Measurements from ENCODE around the gene KCNN3. TPM values are rescaled to one million over a fixed set of nuclear protein-coding genes. Genes with fewer than 3 reads are reported as not detected.

KCNN3 gene
- total RNA-seq, 1 donor from 2014 or later: 0.27 TPM

DNA sequence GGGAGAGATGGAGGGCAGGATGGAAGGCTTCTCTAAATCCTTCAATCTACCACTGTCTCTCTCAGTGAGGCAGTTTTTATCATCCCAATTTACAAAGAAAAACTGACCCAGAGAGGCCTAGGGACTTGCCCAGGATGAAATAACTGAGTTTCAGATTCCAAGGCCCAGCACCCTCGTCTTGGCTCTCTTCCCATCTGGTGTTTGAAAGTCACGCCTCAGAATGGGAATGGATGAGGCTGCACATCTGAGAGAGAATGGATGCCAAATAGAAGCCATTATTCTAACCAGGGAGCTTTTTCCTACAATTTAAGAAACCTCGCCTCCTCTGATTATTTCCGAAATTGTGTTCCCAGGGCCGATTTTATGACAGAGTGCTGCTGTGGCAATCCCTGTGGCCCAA is 10.6 kb upstream of the KCNN3 start:
- intact Hi-C loops (cut with micrococcal nuclease): no loop called here

DNA sequence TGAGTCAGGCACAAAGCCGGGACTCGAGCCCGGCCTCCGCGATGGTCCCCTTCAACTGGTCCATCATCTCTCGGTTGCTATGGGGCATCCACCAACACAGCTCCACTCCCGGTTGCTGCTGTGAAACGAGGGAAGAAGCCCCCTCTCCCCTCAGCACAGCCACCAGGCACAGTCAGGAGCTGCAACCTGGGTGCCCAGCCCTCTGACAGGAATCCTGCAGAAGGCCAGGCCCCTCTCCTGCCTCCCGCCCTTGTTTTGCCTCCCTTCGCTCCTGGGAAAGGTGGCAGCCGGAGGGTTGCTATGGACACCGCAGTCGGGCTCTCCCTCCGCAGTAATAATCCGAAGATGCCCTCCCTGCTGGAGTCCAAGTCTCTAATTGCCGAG is 8.9 kb upstream of the KCNN3 start:
- intact Hi-C loops (cut with micrococcal nuclease): loop anchor here (2.0 to 5.0 kb wide), 5 partner anchors 58 to 400 kb away; partner anchors contain the start of genes ADAR, EFNA4 and PMVK

DNA sequence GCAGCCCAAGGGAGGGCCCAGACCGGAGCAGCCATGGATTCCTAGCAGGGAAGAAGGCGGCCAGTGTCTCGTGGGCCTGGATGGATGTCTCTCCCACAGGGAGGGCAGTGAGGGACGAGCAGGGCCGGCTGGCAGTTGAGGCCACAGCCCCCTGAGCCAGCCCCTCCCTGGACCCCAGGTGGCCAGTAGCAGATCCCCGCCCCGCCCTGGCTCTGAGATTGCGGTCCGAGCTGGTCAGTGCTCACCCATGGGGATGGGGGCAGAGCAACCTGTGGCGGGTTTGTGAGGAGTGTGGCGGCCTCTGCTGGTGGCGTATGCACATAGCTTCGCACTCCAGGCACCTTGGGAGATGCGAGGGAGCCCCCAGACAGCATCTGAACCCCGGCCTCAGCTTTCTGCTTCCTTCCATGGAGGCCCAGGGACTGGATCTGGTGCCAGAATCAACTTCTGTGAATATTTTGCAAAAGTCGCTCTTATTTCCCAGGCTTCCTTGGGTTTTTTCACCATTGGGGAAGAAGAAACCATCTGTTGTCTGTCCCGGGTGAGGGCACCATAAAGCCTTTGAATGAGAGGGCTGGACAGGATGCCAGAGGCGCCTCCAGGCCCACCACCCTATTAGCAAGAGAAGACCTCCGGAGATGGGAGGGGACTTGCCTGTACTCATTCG is 8.4 kb upstream of the KCNN3 start:
- intact Hi-C loops (cut with micrococcal nuclease): loop anchor here (1.0 to 5.0 kb wide), 7 partner anchors 58 to 400 kb away; partner anchors contain the start of genes ADAR, EFNA4 and PMVK

DNA sequence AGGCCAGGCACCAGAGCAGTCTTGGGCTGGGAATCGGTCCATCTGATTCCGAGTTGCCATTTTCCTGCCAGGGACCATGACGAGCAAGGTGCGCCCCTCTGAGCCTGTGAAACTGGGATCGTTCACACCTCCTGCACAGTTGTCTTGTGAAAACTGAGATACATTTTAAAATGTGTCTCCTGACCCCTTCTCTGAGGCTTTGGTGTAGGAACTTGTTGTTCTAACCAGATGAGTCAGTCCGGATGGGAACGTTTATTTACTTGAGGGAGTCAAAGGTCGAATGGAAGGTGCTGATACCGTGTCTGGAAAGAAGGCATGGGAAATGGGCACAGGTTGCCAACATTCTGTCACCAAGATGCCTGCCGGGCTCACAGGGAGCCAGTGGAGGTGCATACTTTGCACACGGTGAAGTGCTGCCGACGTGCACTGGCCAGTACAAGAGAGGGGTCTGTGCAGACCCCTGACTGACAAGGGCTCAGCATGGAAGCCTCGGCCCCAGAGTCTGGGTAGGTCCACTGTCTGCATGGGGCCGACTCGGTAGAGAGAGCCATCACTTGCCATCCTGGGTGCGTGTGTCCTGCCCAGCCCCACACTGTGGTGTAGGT is 7.4 kb upstream of the KCNN3 start:
- intact Hi-C loops (cut with micrococcal nuclease): loop anchor here (5.0 kb wide), 3 partner anchors 115 to 270 kb away; partner anchors contain the start of genes ADAR and EFNA4

DNA sequence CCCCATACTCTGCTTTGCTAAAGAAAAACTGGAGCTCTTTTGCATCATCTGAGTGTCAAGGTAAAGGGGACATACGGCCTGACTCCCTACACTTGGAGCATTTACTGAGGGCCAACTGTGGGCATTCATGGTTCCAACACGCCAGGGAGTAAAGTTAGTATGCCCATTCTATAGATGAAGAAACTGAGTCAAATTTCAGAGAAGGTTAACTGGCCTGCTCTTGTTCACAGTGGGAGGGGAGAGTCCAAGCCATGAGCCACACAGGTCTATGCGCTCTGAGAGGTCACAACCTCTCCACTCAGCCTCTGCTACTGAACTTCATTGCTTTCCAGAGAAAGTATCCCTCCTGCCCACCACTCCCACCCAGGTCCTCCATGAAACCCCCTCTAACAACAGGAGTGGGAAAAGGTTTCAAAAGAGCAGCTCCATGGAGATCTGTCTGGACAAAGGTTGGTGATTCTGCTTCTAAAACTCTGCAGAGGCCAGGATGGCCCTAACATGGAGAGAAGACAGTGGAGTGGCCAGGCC is 6.8 kb upstream of the KCNN3 start:
- intact Hi-C loops (cut with micrococcal nuclease): loop anchor here (5.0 kb wide), 3 partner anchors 115 to 270 kb away; partner anchors contain the start of genes ADAR and EFNA4

DNA sequence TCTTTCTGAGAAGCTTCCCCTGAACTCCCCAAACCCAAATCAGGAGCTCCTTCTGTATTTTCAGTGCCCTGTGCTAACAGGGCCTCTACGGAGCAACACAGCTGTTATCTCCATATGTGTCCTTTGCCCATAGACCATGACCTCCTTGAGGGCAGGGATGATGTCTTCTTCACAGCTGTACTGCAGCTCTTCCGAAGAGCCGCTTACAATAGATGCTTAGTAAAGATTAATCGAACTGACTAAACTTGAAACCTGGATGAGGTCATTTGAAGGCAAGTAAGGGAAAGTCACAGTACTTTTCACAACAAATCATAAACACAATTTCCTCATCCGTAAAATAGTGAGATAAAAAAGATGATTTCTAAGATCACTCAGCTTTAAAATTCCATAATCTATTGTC is 4.4 kb upstream of the KCNN3 start:
- intact Hi-C loops (cut with micrococcal nuclease): no loop called here

DNA sequence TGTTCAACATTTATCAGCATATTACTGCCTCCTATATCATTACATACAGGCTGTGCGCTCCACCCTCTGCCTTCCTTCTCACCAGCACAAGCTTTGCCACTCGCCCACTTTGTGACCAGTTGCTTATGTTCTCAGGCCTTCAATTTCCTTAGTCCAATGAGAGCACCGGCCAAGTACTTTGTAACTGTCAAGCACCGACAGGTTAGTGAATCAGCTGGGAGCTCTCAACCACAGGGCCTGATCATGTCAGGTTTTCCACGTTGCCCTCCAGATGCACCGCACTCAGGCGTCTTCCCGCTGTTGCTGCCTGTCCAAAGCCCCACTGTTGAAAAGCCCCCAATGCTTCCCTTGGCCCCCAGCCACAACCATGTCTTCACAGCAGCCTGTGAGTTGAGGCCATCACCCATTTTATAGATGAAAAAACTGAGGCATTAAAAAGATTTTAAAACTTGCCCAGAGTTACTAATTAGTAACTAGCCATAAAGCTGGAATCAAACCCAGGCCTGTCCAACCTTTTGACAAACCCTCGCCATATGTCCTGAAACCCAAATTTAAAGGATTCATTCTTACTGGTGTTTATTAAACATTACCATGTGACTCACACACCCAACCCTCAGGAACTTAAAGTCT is 3.4 kb upstream of the KCNN3 start:
- intact Hi-C loops (cut with micrococcal nuclease): no loop called here

DNA sequence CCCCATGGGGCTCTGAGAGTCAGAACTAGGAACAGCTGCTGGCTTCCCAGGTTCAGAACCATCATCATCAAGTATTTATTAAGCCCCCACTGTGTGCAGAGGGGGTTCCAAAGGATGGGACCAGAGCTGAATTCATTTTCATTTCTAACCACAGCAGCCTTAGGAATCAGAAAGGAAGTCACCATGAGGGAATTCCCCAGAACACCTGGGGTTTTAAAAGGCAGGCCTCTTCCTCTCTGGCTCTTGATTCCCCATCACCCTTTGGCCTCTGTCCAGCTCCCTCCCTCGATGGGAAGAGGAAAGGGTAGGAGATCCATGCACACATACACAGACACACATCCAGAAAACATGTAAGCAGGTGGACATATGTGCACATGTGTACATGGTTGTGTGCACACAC is 1.3 kb upstream of the KCNN3 start:
- intact Hi-C loops (cut with micrococcal nuclease): loop anchor here (2.0 kb wide), 1 partner anchor 313 kb away; the partner anchor contains the start of gene UBE2Q1

DNA sequence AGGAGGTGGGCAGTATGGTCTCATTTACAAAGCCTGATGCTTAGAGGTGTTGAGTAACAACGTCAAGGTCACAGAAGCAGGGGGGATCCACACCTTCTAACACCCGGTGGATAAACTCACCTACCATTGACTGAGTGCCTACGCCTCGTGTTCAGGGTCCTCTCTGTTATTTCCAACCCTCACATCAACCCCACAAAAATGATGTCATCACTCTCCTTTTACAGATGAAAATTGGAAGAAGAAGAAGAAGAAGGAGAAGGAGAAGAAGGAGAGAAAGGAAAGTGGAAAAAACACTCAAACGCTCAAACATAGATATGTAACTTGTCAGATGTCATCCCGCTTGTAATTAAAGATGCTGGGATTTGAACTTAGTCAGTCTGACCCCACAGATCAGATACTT is 653 bp upstream of the KCNN3 start:
- intact Hi-C loops (cut with micrococcal nuclease): loop anchor here (1.0 to 2.0 kb wide), 2 partner anchors 66 to 312 kb away; partner anchors contain the start of genes PMVK and UBE2Q1

DNA sequence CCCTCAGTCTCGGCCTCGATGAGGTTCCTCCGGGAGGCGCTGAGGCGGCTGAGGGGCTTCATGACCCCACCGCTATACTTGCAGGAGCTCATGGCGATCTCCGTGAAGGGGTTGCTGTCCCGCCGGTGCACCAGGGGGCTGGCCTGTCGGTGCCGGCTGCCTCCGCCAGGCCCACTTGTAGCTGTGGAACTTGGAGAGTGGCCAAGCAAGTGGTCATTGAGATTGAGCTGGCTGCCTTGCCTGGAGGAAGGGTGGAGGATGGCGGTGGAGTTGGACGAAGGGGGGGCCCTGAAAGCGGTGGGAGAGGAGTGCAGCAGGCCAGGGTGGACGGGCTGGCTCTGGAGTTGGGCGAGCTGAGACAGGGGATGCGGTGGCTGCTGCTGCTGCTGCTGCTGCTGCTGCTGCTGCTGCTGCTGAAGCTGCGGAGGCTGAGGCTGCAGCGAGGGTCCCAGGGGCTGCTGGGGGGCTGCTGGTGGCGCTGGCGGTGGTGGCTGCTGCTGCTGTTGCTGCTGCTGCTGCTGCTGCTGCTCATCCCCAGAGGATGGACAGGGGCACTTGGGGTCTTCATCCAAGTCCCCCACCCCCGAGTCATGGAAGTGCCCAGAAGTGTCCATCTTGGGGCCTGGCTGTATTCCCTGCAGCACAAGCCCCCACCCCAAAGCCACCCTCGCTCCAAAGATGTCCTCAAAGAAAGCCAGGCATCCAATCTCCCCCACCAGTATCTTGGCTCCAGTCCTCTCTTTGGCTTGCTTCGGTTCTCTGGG is 548 bp downstream of the KCNN3 start:
- intact Hi-C loops (cut with micrococcal nuclease): loop anchor here (1.0 to 2.0 kb wide), 2 partner anchors 67 to 311 kb away; partner anchors contain the start of genes PMVK and UBE2Q1

DNA sequence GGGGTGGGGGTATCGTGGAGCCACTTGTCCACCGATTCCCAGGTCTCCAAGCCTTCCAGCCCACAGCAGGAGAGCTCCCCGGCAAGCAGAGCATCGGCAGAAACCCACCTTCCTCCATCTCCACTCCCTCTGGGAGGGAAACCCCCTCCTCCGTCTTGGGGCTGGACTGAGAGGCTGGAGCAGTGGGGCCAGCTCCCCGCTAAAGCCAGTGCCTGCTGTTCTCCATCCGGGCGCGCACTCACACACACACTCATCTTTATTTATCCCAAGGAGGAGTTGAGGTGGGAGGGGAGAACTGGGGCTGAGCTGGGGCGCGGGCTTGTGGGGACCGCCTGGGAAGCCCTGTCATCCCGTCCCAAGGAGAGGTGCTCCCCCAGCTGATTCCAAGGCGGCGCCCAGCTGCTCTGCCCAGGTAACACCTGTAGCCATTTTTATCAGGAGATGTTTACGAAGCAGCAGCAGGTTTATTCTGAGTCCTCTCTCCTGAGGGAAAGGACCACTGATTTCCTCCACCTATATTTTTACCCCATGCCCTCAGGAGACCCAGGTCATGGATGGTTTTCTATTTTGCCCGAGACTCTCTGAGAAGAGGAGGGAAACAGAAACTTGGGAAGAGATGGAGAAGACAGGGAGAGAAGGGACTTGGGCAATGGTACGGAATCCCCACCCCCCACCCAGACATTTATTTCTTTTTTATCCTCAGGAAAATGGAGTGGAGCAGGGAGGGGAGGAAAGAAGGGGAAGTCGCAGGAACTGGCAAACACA is 2.1 kb downstream of the KCNN3 start:
- intact Hi-C loops (cut with micrococcal nuclease): no loop called here

DNA sequence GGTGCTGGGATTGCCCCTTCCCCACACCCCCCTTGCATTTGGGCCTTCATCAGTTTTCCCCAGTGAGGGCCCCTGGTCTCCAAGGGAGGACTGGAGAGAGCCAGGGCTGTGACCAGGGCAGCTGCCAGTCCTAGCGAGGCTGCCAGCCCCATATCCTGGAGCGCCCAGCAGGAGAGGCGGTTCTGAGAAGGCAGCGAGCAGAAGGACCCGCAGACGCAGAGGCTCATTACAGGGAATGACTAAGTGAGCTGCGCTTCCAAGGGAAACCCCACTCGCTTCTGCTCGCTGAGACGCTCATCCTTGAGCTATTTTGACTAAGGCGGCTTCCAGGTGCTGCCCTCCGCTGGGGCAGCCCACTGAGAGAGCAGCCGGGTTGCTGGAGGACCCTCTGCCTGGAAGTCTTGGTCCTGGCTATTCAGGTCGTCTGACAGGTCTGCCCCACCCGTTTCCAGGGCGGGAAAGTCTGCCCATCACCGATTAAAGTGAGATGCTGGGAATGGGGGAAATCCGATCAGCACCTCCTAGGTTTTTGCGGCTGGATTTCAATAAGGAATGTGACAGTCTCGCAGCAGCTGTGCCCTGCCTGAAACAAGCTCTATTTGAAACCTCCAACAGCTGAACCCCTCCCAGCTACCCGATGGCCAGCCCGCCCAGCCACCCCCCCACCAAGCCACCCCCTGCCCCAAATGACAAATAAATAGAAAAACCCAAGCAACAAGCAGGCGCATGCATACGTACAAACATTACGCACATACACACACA is 2.8 kb downstream of the KCNN3 start:
- intact Hi-C loops (cut with micrococcal nuclease): no loop called here

DNA sequence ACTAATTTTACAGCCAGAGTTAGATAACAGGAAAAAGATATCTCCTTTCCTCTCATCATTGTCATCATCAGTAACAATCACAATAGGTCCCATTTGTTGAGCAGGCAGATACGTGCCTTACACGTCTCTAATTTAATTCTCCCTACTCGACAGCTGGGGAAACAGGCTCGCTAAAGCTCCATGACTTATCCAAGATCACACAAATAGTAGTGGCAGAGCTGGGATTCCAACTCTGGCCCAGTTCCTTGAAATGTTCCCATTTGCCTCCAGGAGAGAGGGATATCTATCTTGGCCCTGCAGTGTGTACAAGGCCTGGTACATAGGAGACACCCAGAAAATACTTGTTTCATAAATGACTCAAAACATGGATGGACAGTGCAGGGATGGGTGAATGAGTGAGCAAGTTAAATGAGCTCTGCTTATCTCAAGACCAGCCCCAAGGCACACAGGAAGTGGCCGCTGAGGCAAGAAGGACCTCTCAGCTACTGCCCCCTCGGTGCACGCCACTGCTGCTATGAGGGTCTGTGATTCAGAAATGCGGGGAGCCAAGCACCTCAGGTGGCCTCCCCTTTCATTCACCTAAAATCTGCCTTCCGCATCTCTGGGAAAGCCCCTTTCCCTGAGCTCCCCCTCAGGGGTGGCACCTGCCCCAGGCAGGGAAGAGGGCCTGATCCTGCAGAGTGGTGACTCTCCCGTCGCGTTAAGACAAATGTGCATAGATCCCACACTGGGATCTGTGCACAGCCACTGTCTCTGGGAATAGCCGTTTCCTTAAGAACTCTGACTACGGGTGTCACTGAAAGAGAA is 3.6 kb downstream of the KCNN3 start:
- intact Hi-C loops (cut with micrococcal nuclease): no loop called here

DNA sequence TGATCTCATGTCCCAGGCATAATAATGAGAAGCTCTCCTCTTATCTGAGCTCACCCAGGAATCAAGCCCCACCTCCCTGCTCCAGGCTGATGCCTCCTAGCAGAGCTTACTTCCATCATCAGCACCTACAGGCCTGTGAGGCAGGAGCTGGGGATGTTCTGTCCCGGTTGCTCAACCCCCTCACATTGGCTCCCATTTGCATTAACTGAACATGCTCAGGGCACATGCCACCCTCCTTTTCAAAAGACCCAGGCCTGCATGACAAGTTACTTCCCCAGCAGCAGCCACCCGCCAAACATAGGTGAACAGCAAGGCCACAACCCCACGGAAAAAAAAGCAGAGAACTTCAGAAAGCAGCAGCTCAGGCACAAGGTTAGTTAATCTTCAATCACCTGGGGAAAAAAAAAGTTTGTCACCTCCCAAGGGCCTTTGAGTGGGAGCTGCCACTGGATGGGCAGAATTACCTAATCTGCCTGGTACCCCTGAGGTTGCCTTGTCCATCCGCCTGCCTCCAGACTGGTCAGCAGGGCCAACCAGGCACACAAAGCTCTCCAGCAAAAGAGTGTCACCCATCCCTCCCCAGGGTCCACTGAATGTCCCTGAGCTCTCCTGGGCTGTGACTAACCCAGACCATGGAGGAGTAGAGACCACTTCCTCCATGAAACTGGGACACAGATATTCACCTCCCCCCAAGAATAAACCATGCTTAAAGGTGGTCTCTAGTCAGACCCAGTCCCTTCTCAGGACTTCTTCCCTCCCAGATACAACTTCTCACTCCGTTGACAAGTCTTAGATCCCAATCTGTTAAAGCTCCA is 4.4 kb downstream of the KCNN3 start:
- intact Hi-C loops (cut with micrococcal nuclease): no loop called here

DNA sequence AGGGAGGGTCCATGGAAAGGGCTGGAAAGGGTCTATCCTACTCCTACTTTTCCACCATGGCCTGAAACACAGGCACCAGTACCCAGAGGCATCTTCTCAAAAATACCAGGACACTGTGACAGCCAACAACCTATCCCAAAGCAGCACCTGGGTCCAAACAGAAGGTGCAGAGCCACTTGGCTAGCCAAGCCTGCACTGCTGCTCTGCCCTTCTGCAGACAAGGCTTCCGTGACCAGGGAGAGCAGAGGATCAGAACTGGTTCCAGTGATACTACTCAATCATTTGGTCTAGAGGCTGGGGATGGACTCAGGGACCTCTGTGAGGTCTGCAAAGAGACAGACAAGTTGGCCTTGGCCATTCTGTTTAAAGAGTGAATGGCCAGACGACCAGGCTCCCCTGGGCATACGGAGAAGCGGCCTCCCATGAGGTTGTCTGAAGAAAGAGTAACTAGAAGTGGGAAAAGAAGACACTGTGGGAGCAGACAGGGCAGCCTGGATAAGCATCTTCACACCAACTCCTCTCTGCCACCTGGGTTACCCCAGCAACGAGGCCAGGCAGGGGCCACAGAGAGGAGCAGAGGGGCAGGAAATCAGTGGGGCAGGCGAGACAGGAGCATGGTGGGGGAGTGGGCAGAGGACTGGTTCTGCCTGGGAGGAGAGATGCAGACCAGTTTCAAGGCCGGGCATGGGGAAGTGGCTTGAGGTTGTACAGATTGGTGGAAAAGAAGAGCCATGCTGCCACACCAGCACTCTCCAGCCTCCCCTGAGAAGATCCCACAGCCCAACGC is 5.7 kb downstream of the KCNN3 start:
- intact Hi-C loops (cut with micrococcal nuclease): no loop called here

DNA sequence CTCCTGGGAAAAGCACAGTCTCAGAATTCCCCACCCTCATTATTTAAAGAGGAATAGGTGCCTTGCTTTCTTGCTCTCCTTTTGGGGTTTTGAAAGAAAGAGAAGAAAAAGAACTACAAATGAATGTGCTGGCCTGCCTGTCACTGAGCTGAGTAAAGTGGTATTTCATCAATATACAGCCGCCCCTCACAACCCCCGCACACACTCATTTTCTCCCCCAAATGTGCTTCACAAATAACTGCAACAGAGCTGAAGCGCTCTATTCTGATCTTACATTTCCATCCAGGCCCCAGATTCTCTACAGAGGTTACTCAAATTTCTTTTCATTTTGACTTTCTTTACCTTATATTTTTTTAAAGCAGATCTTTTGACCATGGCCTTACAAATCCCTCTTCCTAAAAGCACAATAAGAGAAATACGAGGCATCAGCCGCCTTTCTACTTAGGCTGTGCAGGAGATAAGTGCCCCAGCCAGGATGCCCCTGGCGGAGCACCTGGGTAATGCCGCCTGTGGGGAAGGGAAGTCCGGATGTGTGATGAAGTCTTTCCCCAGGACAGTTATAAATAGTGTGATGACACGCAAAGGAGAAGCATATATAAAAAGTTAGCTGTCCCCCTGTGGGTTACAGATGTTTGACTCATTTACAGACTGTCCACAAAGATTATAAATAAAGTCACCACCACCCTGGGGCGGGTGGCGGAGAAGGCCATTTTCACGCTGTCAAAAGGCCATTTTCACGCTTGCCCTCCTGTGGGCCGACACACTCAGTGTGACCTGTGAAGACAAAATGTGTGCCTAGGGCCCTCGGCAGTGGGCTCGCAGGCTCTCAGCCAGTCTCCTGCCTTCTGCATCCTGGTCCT is 6.5 kb downstream of the KCNN3 start:
- intact Hi-C loops (cut with micrococcal nuclease): no loop called here

All from T-helper 1 cell treated with Interleukin-12 subunit alpha and Interleukin-12 subunit beta and Interleukin-4 antibody, amounts not matched to agents 30 ng/mL and 1 ng/mL, for 36 hours (primary cell).